ENCODE data around the gene ARHGAP9. TPM values are rescaled to one million over a fixed set of nuclear protein-coding genes. Genes with fewer than 3 reads are reported as not detected.

ARHGAP9 gene
- total and polyA plus RNA-seq, 2 donors from 2014 or later, result 3.8 to 18.1 TPM

DNA sequence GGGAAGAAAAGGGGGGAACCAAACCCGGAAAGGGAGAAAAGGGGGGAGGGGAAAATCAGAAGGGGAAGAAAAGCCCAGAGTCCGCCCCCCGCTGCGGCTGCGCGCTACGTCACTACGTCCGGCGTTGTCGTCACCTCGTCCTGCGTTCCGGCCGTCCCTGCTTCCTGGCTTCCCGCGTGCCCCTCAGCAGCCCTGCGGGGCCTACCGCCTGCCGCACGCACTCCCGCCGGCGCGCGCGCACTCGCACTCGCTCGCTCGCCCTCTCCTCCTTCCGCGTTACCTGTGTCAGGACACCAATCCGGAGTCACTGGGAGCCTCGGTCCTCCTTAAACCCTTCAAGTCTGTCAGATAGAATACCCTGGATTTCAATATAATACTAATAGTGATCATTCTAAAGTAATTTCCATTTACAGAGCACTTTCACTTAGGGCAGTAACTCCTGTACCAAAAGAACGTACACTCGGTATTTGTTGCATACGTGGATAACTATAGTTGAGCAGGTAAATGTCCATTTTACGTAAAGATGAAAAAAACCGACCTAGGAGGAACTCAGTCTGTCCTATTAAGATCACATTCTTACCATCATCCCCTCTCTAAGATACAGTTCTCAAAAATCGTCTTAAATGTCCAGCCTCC lies 48.6 kb downstream of the ARHGAP9 start, which contains the start of gene R3HDM2:
TSS of gene R3HDM2 (minus strand) at position 113 of the 636 bp plus-strand sequence. CDS start 120,615 bp downstream, outside the sequence.
- peaks cover 0 to 9% (median 2%) of the 10 kb centered on the region in 3 donors for H3K4me1 ChIP-seq (ENCODE audit: control insufficient read depth in 2 of 3, insufficient read depth in 2 of 3, low read depth in 1 of 3, low read length in 3 of 3)
- intact Hi-C loops (cut with DNase I), result no loop called here
- peak within 1 kb of the TSS; percentile 68 to 99 (median 88) for H3K9ac ChIP-seq (ENCODE audit: low read length in 3 of 3)
- no peaks in the 10 kb centered on the region for H3K27me3 ChIP-seq (ENCODE audit: control insufficient read depth, insufficient read depth, low read length)
- DNase-seq (peak; percentile 96 to 99 (median 97)), FAIRE-seq (no peak)
- H3K9me3 ChIP-seq (ENCODE audit: control insufficient read depth in 2 of 3, insufficient read depth in 1 of 3, low read length in 3 of 3), result no peaks in the 10 kb centered on the region
- TF ChIP-seq, protein P1, sequence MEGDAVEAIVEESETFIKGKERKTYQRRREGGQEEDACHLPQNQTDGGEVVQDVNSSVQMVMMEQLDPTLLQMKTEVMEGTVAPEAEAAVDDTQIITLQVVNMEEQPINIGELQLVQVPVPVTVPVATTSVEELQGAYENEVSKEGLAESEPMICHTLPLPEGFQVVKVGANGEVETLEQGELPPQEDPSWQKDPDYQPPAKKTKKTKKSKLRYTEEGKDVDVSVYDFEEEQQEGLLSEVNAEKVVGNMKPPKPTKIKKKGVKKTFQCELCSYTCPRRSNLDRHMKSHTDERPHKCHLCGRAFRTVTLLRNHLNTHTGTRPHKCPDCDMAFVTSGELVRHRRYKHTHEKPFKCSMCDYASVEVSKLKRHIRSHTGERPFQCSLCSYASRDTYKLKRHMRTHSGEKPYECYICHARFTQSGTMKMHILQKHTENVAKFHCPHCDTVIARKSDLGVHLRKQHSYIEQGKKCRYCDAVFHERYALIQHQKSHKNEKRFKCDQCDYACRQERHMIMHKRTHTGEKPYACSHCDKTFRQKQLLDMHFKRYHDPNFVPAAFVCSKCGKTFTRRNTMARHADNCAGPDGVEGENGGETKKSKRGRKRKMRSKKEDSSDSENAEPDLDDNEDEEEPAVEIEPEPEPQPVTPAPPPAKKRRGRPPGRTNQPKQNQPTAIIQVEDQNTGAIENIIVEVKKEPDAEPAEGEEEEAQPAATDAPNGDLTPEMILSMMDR (IDR thresholded peaks at IDR 0.05; ENCODE audit: borderline replicate concordance, extremely low read depth, insufficient read depth), result no peak
- H3K36me3 ChIP-seq (ENCODE audit: control insufficient read depth in 2 of 3, insufficient read depth in 3 of 3, low read length in 3 of 3), result no peaks in the 10 kb centered on the region
- H3K4me3 ChIP-seq (ENCODE audit: low read length in 3 of 3), result peak within 1 kb of the TSS; percentile 84 to 87 (median 87)
- peak within 1 kb of the TSS; percentile 93 to 96 for H3K27ac ChIP-seq (ENCODE audit: low read depth in 2 of 2, low read length in 2 of 2)

DNA sequence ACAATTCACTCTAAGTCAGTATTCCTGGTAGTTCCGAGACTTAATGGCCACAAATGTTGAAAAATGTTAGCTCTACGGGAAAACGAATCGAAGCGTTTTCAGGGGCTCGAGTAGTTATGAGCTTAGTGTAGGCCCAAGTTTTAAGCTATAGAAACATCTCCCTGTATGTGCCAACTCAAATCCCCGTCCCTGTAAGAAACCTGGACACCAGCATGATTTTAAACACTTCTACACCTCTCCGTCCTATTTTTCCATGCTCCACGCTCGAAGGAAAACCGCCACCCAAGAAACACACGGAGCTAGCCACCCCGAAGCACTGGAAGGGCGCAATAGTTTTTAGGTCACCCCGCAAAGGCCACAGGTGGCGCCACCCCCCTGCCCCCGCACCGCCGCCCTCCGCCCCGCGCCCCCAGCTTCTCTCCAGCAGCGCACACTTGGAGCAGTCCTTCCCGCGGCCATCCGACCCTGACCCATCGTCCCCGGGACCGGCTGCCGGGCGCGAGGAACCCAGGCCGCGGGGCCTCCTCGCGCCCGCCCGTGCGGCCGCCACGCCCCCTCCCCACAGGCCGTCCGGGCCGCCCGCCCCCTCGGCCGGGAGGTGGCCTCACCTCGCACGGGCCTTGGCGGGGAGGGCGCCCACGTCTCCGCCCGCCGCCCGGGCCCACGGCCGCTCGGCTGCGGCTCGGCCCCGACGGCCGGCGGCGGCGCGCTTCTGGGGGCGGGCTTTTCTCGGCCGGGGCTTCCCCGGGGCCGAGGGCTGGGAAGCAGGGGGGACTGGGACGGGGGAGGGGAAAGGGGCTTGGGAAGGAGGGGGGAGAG lies 49.3 kb downstream of the ARHGAP9 start:
- Histone ChIP-seq H3K27ac (ENCODE audit: low read depth in 2 of 2, low read length in 2 of 2) (peak overlapping the region; percentile 93 to 96), H3K9ac (ENCODE audit: low read length in 3 of 3) (peak overlapping the region; percentile 61 to 99 (median 88)), H3K4me3 (ENCODE audit: low read length in 3 of 3) (peak overlapping the region; percentile 73 to 84 (median 76)), H3K9me3 (ENCODE audit: control insufficient read depth in 2 of 3, insufficient read depth in 1 of 3, low read length in 3 of 3) (no peaks in the 10 kb centered on the region), H3K4me1 (ENCODE audit: control insufficient read depth in 2 of 3, insufficient read depth in 2 of 3, low read depth in 1 of 3, low read length in 3 of 3) (peaks cover 0 to 9% (median 2%) of the 10 kb centered on the region in 3 donors), H3K27me3 (ENCODE audit: control insufficient read depth, insufficient read depth, low read length) (no peaks in the 10 kb centered on the region), H3K36me3 (ENCODE audit: control insufficient read depth in 2 of 3, insufficient read depth in 3 of 3, low read length in 3 of 3) (no peaks in the 10 kb centered on the region)
- intact Hi-C loops (cut with DNase I), result no loop called here
- FAIRE-seq (no peak), DNase-seq (peak; percentile 38 to 86 (median 67))
- TF ChIP-seq, protein P1 (IDR thresholded peaks at IDR 0.05; ENCODE audit: borderline replicate concordance, extremely low read depth, insufficient read depth), result no peak

DNA sequence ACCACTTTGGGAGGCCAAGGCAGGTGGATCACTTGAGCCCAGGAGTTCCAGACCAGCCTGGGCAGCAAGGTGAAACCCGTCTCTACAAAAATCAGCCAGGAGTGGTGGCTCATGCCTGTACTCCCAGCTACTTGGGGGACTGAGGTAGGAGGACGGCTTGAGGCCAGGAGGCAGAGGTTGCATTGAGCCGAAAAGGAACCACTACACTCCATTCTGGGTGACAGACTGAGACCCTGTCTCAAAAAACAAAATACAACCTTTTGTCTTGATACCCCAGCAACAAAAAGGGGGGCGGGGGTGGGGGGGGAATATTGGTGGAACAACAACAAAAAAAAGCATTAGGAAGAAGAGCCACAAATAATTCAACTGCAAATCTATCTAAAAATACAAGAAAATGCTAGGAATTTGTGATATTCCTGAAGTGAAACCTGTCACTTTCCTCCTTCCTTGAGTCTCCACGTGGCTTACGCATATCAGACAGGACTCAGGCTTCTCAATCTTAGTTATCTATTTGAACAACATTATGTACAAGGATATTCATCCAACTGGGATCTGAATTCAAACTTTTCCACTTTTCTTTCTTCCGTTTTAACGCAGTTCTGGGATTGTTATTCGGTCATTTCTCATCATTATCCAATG lies 50.1 kb downstream of the ARHGAP9 start:
- intact Hi-C loops (cut with DNase I), result no loop called here
- Histone ChIP-seq H3K36me3 (ENCODE audit: control insufficient read depth in 2 of 3, insufficient read depth in 3 of 3, low read length in 3 of 3) (peaks cover 0 to under 1% (median 0%) of the 10 kb centered on the region in 3 donors), H3K4me1 (ENCODE audit: control insufficient read depth in 2 of 3, insufficient read depth in 2 of 3, low read depth in 1 of 3, low read length in 3 of 3) (peaks cover 0 to 7% (median 2%) of the 10 kb centered on the region in 3 donors), H3K9me3 (ENCODE audit: control insufficient read depth in 2 of 3, insufficient read depth in 1 of 3, low read length in 3 of 3) (no peaks in the 10 kb centered on the region), H3K27me3 (ENCODE audit: control insufficient read depth, insufficient read depth, low read length) (no peaks in the 10 kb centered on the region), H3K4me3 (ENCODE audit: low read length in 3 of 3) (peak overlapping the region; percentile 73 to 80 (median 76)), H3K9ac (ENCODE audit: low read length in 3 of 3) (peak overlapping the region; percentile 61 to 88 (median 84)), H3K27ac (ENCODE audit: low read depth in 2 of 2, low read length in 2 of 2) (peak overlapping the region; percentile 75 to 93)
- TF ChIP-seq, protein P1 (IDR thresholded peaks at IDR 0.05; ENCODE audit: borderline replicate concordance, extremely low read depth, insufficient read depth), result no peak
- FAIRE-seq, result no peak
- peak in 1 of 5 donors; percentile 48 for DNase-seq
